Tongue (tissue), 2 donors: ENCODE data around the gene FAT1. TPM values are rescaled to one million over a fixed set of nuclear protein-coding genes. Genes with fewer than 3 reads are reported as not detected.

Experiments
- DNase-seq: peaks from one replicate; pipeline ENCODE4 v3.0.0-alpha.2; 2015
- total RNA-seq: library from RNA; depleted of rRNA; stranded (reverse); fragments of >200 nt; gene quantifications from one replicate; pipeline ENCODE4 v1.2.3, GENCODE V29; 2014

The FAT1 gene
- total RNA-seq, 1 donor from 2014 or later = 151 TPM

DNA sequence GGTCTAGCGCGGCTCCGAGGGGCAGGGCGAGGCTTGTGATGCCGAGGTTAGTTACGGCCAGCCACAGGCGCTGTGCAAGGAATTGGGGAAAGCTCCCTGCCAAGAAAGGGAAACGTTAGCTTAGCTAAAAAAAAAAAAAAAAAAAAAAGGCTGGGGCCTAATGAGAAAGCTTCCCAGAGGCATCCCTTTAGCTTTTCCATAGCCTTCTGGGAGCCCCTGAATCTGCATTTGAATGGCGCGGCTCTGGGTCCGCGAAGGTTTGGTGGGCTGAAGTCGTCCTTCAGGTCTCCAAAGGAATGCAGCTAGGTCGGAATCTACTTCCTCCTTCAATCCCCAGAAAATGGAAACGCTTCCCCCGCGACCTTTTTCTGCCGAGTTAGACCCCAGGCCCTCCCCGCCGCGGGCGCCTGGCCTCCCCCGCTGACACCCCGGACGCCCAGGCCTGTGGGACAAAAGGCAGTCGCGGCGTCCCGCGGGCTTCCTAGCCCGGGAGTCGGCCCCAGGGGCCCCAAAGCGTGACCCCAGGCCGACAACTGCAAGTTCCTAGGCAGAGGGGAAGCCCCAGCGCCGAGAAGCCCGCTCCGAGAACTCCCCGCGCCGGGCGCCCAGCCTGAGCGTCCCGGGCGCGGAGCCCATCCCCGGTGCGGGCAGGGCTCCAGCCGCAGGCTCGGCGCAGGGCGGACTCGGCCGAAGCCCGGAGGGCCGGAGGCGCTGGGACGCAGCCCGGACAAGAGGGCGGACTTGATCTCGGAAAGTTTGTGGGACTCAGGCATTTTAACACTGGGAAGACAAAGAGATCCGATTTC, 605 bp upstream of the FAT1 start:
- DNase-seq = peak; percentile 71

GRCh38 chr4:186722796-186723291, 812 bp downstream of the FAT1 start:
- DNase-seq = peak; percentile 72

GRCh38 chr4:186719925-186720694, 3.5 kb downstream of the FAT1 start:
- DNase-seq = no peak

- DNase-seq = no peak
Measured at GRCh38 chr4:186717556-186717955, 6.1 kb downstream of the FAT1 start.

- no peak for DNase-seq
Measured at GRCh38 chr4:186715077-186715476, 8.6 kb downstream of the FAT1 start.

DNA sequence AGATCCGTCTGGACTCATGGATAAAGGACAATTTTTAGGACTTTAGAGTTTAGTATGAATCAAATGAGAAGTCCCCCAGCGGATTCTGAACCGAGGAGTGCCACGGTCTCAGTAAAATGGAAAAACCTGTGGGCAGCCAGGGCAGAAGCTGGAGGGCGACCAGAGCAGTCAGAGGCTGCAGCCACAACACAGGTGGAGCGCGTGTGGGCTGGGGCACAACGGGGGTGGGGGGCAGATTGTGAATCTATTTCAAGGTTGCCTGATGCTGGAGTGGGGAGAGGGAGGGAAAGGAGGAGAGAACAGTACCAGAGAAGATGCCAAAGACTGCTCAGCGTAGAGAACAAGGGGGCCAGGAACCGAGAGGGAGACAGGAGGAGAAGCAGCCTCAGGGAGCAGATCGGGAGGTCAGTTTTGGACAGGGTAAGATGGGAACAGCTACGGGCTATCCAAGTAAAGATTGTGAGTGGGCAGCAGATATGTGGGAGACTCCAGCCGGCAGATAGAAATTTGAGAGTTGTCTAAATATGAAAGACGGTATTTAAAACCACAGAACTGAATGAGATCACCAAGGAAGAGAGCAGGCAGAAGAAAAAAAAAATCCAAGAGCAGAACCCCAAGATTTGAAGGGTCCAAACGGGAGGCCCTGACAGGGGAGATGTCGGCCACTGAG, 9.5 kb downstream of the FAT1 start:
- no peak for DNase-seq

- DNase-seq = no peak
Measured at GRCh38 chr4:186712690-186713089, 11.0 kb downstream of the FAT1 start.

DNA sequence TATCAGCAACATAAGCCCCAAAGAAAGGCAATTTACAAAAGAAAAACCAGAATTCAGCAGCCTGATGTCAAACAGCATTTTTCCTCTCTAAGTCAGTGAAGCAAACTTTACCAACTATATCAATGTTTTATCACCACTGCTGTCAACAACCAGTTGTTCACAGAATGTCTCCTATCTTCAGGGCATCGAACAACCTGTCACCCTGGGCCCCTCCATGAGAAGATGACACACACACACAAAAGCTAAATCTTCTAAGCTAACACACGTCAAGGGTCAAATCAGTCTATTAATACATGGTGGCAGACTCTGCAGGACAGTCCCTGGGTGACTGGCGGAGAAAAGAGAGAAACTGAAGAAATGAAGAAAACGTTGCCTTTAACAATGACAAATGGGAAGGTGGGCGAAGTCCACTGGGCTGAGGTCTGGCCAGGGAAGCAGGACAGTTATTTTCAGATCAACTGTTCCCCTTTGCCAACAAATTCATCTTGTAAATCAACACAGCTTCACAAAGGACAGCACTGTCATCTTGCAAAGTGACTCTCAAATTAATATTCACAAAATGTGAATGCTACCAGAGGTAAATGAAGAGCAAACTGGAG, 13.0 kb downstream of the FAT1 start:
- DNase-seq = no peak

- peak; percentile 73 for DNase-seq
Measured at GRCh38 chr4:186709517-186709916, 14.1 kb downstream of the FAT1 start.

DNA sequence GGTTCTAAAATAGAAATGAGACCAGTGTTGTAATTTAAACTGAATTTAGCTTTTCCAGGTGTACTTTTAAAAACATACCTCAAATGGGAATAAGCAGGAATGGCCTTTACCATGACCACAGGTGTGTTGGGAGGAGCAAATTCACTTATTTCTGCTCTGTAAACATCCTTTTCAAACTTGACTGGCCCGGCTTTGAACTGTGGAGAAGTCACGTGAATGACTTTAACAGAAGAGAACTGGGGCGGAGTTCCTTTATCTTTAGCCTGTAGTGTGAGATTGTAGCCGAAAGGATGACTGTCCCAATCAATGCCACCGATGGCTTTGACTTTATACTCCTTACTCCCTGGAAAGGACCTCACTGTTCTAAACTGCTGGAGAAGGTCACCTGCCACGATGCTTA, 15.1 kb downstream of the FAT1 start:
- DNase-seq = no peak

DNA sequence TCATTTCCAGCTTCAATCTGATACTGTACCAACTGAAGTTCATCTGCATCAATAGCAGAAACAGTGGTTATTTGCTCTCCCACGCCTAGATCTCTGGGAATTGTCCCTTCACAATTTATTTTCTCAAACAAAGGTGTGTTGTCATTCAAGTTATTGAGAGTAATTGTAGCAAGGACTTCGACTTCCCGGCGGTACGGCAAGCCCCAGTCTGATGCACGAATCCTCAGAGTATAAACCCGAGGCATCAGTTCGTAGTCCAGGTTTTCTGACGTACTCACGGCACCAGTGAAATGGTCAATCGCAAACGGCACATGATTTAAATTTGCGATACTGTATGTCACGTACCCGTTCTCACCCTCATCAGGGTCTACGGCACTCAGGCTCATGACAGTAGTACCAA, 15.7 kb downstream of the FAT1 start:
- no peak for DNase-seq

GRCh38 chr4:186707574-186707973, 16.1 kb downstream of the FAT1 start:
- no peak for DNase-seq

DNA sequence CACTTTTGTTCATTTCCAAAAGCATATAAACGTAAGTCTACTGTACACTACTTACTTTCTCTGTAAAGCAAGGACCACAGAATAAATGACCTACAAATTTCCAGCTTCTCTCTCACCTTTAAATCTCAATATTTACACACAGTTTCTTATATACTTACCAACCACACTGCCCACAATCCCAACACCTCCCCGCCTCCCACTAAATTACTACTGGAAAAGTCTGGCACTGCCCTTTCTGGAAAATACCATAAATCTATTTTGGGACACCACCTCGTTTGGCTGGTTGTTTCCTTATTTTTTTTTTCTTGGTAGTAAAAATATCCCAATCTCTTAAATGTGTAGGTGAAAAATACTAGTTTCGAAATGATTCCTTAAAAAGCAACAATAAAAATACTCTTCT, 19.6 kb downstream of the FAT1 start:
- DNase-seq = no peak

GRCh38 chr4:186703510-186703909, 20.1 kb downstream of the FAT1 start:
- no peak for DNase-seq

- DNase-seq = no peak
Measured at GRCh38 chr4:186702940-186703339, 20.7 kb downstream of the FAT1 start.

- no peak for DNase-seq
Measured at GRCh38 chr4:186702297-186702696, 21.4 kb downstream of the FAT1 start.

DNA sequence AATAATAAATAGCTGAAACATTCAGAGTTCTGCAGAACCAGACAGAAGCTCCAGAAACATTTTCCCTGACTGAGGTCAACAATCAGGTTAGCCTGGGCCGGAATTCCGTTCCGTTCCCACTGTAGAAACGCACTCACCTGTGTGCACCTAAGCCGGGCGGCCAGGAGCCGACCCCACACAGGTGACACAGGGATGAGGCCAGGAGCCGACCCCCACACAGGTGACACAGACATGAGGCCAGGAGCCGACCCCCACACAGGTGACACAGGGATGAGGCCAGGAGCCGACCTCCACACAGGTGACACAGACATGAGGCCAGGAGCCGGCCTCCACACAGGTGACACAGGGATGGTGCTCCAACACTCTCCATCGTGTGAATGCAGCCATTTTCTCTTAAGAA, 21.9 kb downstream of the FAT1 start:
- DNase-seq = no peak

- DNase-seq = peak; percentile 94
Measured at GRCh38 chr4:186701273-186701672, 22.4 kb downstream of the FAT1 start.

- peak; percentile 76 for DNase-seq
Measured at GRCh38 chr4:186700746-186701145, 22.9 kb downstream of the FAT1 start.

- DNase-seq = no peak
Measured at GRCh38 chr4:186699881-186700397, 23.7 kb downstream of the FAT1 start.

- DNase-seq = peak; percentile 81
Measured at GRCh38 chr4:186699298-186699697, 24.4 kb downstream of the FAT1 start.

DNA sequence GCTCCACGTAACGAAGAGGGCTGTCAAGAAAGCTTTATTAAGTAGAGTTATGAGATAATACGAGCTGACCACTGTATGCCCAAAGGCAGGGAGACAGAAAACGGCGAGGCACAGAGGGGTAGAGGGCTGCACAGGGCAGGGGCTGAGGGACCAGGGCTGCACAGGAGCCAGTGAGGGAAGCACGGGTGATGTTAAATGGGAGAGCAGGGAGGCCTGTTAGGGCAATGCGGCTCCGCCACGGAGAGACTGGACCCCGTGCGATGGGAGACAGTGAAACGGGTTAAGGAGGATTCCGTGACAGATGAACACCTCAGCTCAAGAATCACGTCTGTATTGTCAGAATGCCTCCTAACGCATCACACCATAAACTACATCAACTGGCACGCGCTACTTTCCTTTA, 25.1 kb downstream of the FAT1 start:
- DNase-seq = no peak
